ENCODE results near the gene F13A1. TPM values are rescaled to one million over a fixed set of nuclear protein-coding genes. Genes with fewer than 3 reads are reported as not detected.

F13A1 gene
- total RNA-seq, 1 experiment from 2014 or later, result not detected

DNA sequence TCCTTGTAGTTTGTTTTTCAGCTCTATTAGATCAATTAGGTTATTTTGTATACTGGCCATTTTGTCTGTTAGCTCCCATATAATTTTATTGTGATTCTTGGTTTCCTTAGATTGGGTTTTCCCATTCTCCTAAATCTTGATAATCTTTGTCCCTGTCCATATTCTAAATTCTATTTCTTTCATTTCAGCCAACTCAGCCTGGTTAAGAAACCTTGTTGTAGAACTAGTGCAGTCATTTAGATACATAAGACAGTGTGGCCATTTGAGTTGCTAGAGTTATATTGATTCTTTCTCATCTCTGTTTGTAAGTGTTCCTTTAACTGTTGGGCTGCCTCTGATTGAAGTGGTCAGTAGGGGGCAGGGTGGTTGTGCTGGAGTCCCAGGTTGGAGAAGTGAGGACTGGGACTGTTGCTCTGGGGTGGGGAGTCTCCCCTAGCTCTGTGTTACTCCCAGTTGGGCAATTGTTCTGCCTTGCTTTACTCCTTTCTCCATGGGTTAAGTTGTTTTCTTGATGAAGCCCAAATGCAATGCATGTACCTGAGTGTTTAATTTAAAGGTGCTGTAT lies 214.9 kb downstream of the F13A1 start:
- TF ChIP-seq, protein P1, sequence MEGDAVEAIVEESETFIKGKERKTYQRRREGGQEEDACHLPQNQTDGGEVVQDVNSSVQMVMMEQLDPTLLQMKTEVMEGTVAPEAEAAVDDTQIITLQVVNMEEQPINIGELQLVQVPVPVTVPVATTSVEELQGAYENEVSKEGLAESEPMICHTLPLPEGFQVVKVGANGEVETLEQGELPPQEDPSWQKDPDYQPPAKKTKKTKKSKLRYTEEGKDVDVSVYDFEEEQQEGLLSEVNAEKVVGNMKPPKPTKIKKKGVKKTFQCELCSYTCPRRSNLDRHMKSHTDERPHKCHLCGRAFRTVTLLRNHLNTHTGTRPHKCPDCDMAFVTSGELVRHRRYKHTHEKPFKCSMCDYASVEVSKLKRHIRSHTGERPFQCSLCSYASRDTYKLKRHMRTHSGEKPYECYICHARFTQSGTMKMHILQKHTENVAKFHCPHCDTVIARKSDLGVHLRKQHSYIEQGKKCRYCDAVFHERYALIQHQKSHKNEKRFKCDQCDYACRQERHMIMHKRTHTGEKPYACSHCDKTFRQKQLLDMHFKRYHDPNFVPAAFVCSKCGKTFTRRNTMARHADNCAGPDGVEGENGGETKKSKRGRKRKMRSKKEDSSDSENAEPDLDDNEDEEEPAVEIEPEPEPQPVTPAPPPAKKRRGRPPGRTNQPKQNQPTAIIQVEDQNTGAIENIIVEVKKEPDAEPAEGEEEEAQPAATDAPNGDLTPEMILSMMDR (IDR thresholded peaks at IDR 0.05; ENCODE audit: unreplicated experiment), result no peak

More for the DNA sequence above, 214.9 kb downstream of the F13A1 start:
- peaks cover 11% of the 10 kb centered on the region for H3K9me3 Mint-ChIP-seq (ENCODE audit: low read depth, unreplicated experiment)
- no TSS peak for BruUV-seq (replicated peaks)
- H3K4me3 Mint-ChIP-seq (ENCODE audit: low read depth, unreplicated experiment), result no peak overlapping the region
- H3K36me3 Mint-ChIP-seq (ENCODE audit: insufficient read depth, unreplicated experiment), result no peaks in the 10 kb centered on the region
- CTCF ChIA-PET, result no interaction called here
- no peaks in the 10 kb centered on the region for H3K27me3 Mint-ChIP-seq (ENCODE audit: unreplicated experiment)
- intact Hi-C loops (cut with micrococcal nuclease; ENCODE audit: unreplicated experiment), result no loop called here
- H3K27ac Mint-ChIP-seq (ENCODE audit: unreplicated experiment), result no peak overlapping the region
- no peaks in the 10 kb centered on the region for H3K4me1 Mint-ChIP-seq (ENCODE audit: low read depth, unreplicated experiment)
- no peak for DNase-seq

Small RNA genes within 50 kb of the gene (microRNA-seq; reads per million reads assigned to microRNA genes)
- not detected for gene MIR5683
- gene MIR7853, result not detected

Data from Calu3 (cell line).